H1 (cell line): ENCODE measurements around the gene ARL5C. TPM values are rescaled to one million over a fixed set of nuclear protein-coding genes. Genes with fewer than 3 reads are reported as not detected.

ENCODE experiments used
- CTCF ChIA-PET: fragments of 300-600 bp; sonication (Branson Sonifier 250); formaldehyde crosslinking; loops from one replicate; lab custom pipeline; 2021; ENCODE audit not compliant: partially characterized antibody; lab: Charles Lee
- POLR2A ChIA-PET: fragments of 300-600 bp; sonication (Branson Sonifier 250); formaldehyde crosslinking; loops from one replicate; lab custom pipeline; 2021; ENCODE audit warnings: inconsistent platforms; ENCODE audit not compliant: partially characterized antibody; lab: Charles Lee
- DNase-seq, 2 experiments: peaks; one replicate each; pipeline versions ENCODE4 v3.0.0 to v3.0.0-alpha.2; 2010 to 2022; ENCODE audit warnings: low spot score in 2 of 2, low read depth in 1 of 2, mixed read lengths in 1 of 2
- FAIRE-seq: peaks from 2 replicates; lab custom pipeline; 2011; peaks lifted over from hg19 to GRCh38; lab: Jason Lieb, UNC
- H2AFZ ChIP-seq: 2 replicates; pipeline ENCODE4 v1.8.1; 2012; ENCODE audit warnings: low read length, inconsistent platforms
- H2AK5ac ChIP-seq: 2 replicates; pipeline ENCODE4 v1.6.1; 2013; ENCODE audit warnings: low read depth, low read length
- H2BK120ac ChIP-seq: replicated peaks from 2 replicates; pipeline ENCODE3; 2013; ENCODE audit warnings: low read depth, low read length, inconsistent platforms
- H2BK12ac ChIP-seq: 2 replicates; pipeline ENCODE4 v1.6.1; 2013; ENCODE audit warnings: low read depth, low read length
- H2BK15ac ChIP-seq: 2 replicates; pipeline ENCODE4 v1.6.1; 2013; ENCODE audit warnings: low read length
- H2BK20ac ChIP-seq: 2 replicates; pipeline ENCODE4 v1.6.1; 2013; ENCODE audit warnings: low read length
- H2BK5ac ChIP-seq: 2 replicates; pipeline ENCODE4 v1.6.1; 2013; ENCODE audit warnings: low read depth, low read length
- H3K14ac ChIP-seq: 2 replicates; pipeline ENCODE4 v1.6.1; 2013; ENCODE audit warnings: inconsistent platforms; ENCODE audit not compliant: insufficient read length
- H3K18ac ChIP-seq: 2 replicates; pipeline ENCODE4 v1.6.1; 2013; ENCODE audit warnings: low read length; ENCODE audit errors: extremely low read depth
- H3K23ac ChIP-seq: 2 replicates; pipeline ENCODE4 v1.6.1; 2013; ENCODE audit warnings: inconsistent platforms; ENCODE audit not compliant: insufficient read length
- H3K23me2 ChIP-seq: 2 replicates; pipeline ENCODE4 v1.6.1; 2013; ENCODE audit warnings: low read depth, low read length
- H3K27ac ChIP-seq: 2 replicates; pipeline ENCODE4 v1.6.1; 2011; ENCODE audit warnings: low read depth, low read length, inconsistent platforms
- H3K27me3 ChIP-seq, 4 experiments: replicated peaks in 1 of 4; 1 replicate in 1 of 4; 2 replicates in 3 of 4; pipeline versions ENCODE4 v1.6.1 to v1.8.1; 2011 to 2013; ENCODE audit warnings: low read length in 3 of 4, mild to moderate bottlenecking in 3 of 4, inconsistent platforms in 2 of 4, mixed read lengths in 2 of 4, moderate library complexity in 1 of 4; ENCODE audit not compliant: control insufficient read depth in 3 of 4, insufficient read depth in 3 of 4; ENCODE audit errors: extremely low read depth in 1 of 4
- H3K36me3 ChIP-seq, 4 experiments: 2 replicates each; pipeline versions ENCODE4 v1.6.1 to v1.8.1; 2011 to 2013; ENCODE audit warnings: mild to moderate bottlenecking in 4 of 4, low read length in 3 of 4, moderate library complexity in 2 of 4, control low read depth in 1 of 4, inconsistent platforms in 1 of 4; ENCODE audit not compliant: insufficient read depth in 4 of 4, control insufficient read depth in 2 of 4
- H3K4ac ChIP-seq: replicated peaks from 2 replicates; pipeline ENCODE3; 2013; ENCODE audit warnings: low read length, low read depth, mixed read lengths, inconsistent platforms; ENCODE audit not compliant: insufficient read length
- H3K4me1 ChIP-seq, 4 experiments: replicated peaks in 1 of 4; 1 replicate in 1 of 4; 2 replicates in 3 of 4; pipeline versions ENCODE4 v1.6.1 to v1.8.1; 2011 to 2013; ENCODE audit warnings: low read length in 3 of 4, inconsistent platforms in 2 of 4, mixed read lengths in 1 of 4; ENCODE audit not compliant: insufficient read depth in 4 of 4, control insufficient read depth in 3 of 4
- H3K4me2 ChIP-seq, 2 experiments: 2 replicates each; pipeline versions ENCODE4 v1.6.1 to v1.8.1; 2011 to 2013; ENCODE audit warnings: low read depth in 2 of 2, low read length in 2 of 2, control low read depth in 1 of 2, inconsistent platforms in 1 of 2, mild to moderate bottlenecking in 1 of 2; ENCODE audit not compliant: insufficient read depth in 1 of 2
- H3K4me3 ChIP-seq, 4 experiments: fragments of 200-600, 300-600 bp in 1 of 4; sonication (generic), shearing (Covaris generic), sonication (Bioruptor Twin) in 1 of 4; 2 replicates each; pipeline versions ENCODE4 v1.5.1 to v1.8.1; 2011 to 2016; ENCODE audit warnings: low read length in 4 of 4, low read depth in 3 of 4, control low read depth in 2 of 4, inconsistent platforms in 2 of 4, mild to moderate bottlenecking in 2 of 4, mixed read lengths in 1 of 4, moderate library complexity in 1 of 4; ENCODE audit not compliant: insufficient read depth in 2 of 4; ENCODE audit errors: extremely low read depth in 1 of 4
- H3K56ac ChIP-seq: replicated peaks from 2 replicates; pipeline ENCODE3; 2013; ENCODE audit warnings: low read depth, mild to moderate bottlenecking, mixed read lengths, low read length, inconsistent platforms; ENCODE audit not compliant: insufficient read length
- H3K79me1 ChIP-seq: 2 replicates; pipeline ENCODE4 v1.6.1; 2013; ENCODE audit warnings: low read depth, low read length, control low read depth
- H3K79me2 ChIP-seq, 2 experiments: 2 replicates each; pipeline versions ENCODE4 v1.6.1 to v1.8.1; 2012 to 2013; ENCODE audit warnings: low read length in 2 of 2, mild to moderate bottlenecking in 2 of 2, inconsistent platforms in 1 of 2; ENCODE audit not compliant: insufficient read depth in 2 of 2, control insufficient read depth in 1 of 2
- H3K9ac ChIP-seq, 4 experiments: replicated peaks in 1 of 4; 1 replicate in 1 of 4; 2 replicates in 3 of 4; pipeline versions ENCODE4 v1.6.1 to v1.8.1; 2011 to 2013; ENCODE audit warnings: low read depth in 3 of 4, low read length in 3 of 4, control low read depth in 2 of 4, mild to moderate bottlenecking in 2 of 4, moderate library complexity in 2 of 4, inconsistent platforms in 1 of 4; ENCODE audit errors: extremely low read depth in 1 of 4
- H3K9me3 ChIP-seq, 2 experiments: 2 replicates each; pipeline versions ENCODE4 v1.6.1 to v1.8.1; 2012 to 2013; ENCODE audit warnings: mild to moderate bottlenecking in 2 of 2, moderate library complexity in 2 of 2, control low read depth in 1 of 2, inconsistent platforms in 1 of 2, low read depth in 1 of 2, low read length in 1 of 2, mixed read lengths in 1 of 2; ENCODE audit not compliant: insufficient read depth in 2 of 2
- H4K20me1 ChIP-seq, 2 experiments: replicated peaks in 1 of 2; 2 replicates each; pipeline versions ENCODE3 to v1.8.1; 2011 to 2013; ENCODE audit warnings: inconsistent platforms in 2 of 2, low read length in 2 of 2, mild to moderate bottlenecking in 1 of 2; ENCODE audit not compliant: insufficient read depth in 2 of 2, control insufficient read depth in 1 of 2
- H4K5ac ChIP-seq: 2 replicates; pipeline ENCODE4 v1.6.1; 2013; ENCODE audit warnings: low read length, low read depth, mixed read lengths, inconsistent platforms; ENCODE audit not compliant: insufficient read length
- H4K8ac ChIP-seq: 2 replicates; pipeline ENCODE4 v1.8.0; 2013; ENCODE audit warnings: mild to moderate bottlenecking, moderate library complexity, low read length, inconsistent platforms; ENCODE audit not compliant: insufficient read depth; ENCODE audit errors: extremely low read depth
- H4K91ac ChIP-seq: replicated peaks from 2 replicates; pipeline ENCODE3; 2013; ENCODE audit warnings: low read length, mixed read lengths, inconsistent platforms; ENCODE audit not compliant: insufficient read length
- CTCF ChIP-seq, 3 experiments: IDR thresholded peaks; 1 replicate in 2 of 3; 2 replicates in 1 of 3; pipeline versions ENCODE4 v1.5.1 to v1.6.1; 2011; ENCODE audit warnings: low read length in 3 of 3, mild to moderate bottlenecking in 3 of 3, inconsistent platforms in 2 of 3, low read depth in 1 of 3, moderate library complexity in 1 of 3; ENCODE audit not compliant: insufficient read depth in 1 of 3; ENCODE audit errors: control extremely low read depth in 1 of 3
- SIN3A ChIP-seq, 2 experiments: IDR thresholded peaks in 1 of 2; conservative IDR thresholded peaks in 1 of 2; 2 replicates each; pipeline ENCODE4 v1.6.1; 2011 to 2012; ENCODE audit warnings: low read length in 2 of 2, improper control_type of control experiment in 1 of 2, low read depth in 1 of 2, mild to moderate bottlenecking in 1 of 2
- SRF ChIP-seq: IDR thresholded peaks from 2 replicates; pipeline ENCODE4 v1.6.1; 2011; ENCODE audit warnings: mild to moderate bottlenecking, low read depth, low read length, moderate library complexity
- TAF1 ChIP-seq: IDR thresholded peaks from 2 replicates; pipeline ENCODE4 v1.6.1; 2011; ENCODE audit warnings: mild to moderate bottlenecking, low read depth, low read length
- USF2 ChIP-seq: IDR thresholded peaks from 2 replicates; pipeline ENCODE4 v1.6.1; 2011; ENCODE audit warnings: low read length, improper control_type of control experiment
- WGBS, 2 experiments: shearing (Covaris generic) in 1 of 2; methylation state at CpG; one replicate each; pipeline versions ENCODE4 v1.1.6 to v1.1.7; 2013 to 2015; ENCODE audit warnings: low lambda C conversion rate in 2 of 2, mixed read lengths in 2 of 2, inconsistent platforms in 1 of 2, low coverage in 1 of 2, missing lambda C conversion rate in 1 of 2; ENCODE audit not compliant: insufficient replicate concordance in 2 of 2, insufficient coverage in 1 of 2, insufficient read length in 1 of 2; ENCODE audit errors: extremely low coverage in 1 of 2, missing lambda C conversion rate in 1 of 2; 5-methylcytosine and 5-hydroxymethylcytosine counted together
- polyA plus RNA-seq, 7 experiments: library from polyadenylated mRNA; depleted of rRNA in 3 of 7; stranded (reverse) in 5 of 7; unstranded in 2 of 7; fragments of >200 nt in 5 of 7; fragments of 200-250 nt in 2 of 7; gene quantifications; 1 replicate in 5 of 7; 2 replicates in 1 of 7; 4 replicates in 1 of 7; pipeline versions ENCODE4 v1.2.1 to v1.2.3, GENCODE V29; 2011 to 2013; ENCODE audit warnings: missing spikeins in 2 of 7, mixed read lengths in 2 of 7
- total RNA-seq: library from RNA; stranded (reverse); fragmentation: NEBNext Ultra II Directional; extraction: Animal tissue kit (Norgen Biotek cat#: 25700); gene quantifications from 2 replicates; pipeline ENCODE4 v1.2.1, GENCODE V29; 2021

ARL5C gene
- total and polyA plus RNA-seq, 2 of the 8 experiments (the other 6 are each of a cell fraction or from before 2014, with no cell fraction given), result not detected

- ChIA-PET CTCF (interaction anchor here (1.5 to 3.5 kb wide), 2 partner anchors 13 to 36 kb away, joined by 4 to 19 read pairs; partner anchors contain the start of gene PLXDC1), POLR2A (interaction anchor here (1.5 kb wide), 1 partner anchor 16 kb away, joined by 4 read pairs; no protein-coding TSS in a partner anchor)
- Histone ChIP-seq H3K56ac (no peak overlapping the region), H3K27me3 (no peaks in the 10 kb centered on the region), H3K9me3 (no peaks in the 10 kb centered on the region), H4K91ac (no peak overlapping the region), H3K27ac (no peak overlapping the region), H3K23ac (no peak overlapping the region), H3K14ac (no peak overlapping the region), H3K4me3 (no peak overlapping the region), H2BK20ac (no peak overlapping the region), H3K18ac (no peak overlapping the region), H3K79me2 (no peaks in the 10 kb centered on the region), H3K9ac (no peak overlapping the region), H3K4ac (no peak overlapping the region), H2BK12ac (no peak overlapping the region), H3K79me1 (no peaks in the 10 kb centered on the region), H4K20me1 (no peaks in the 10 kb centered on the region), H4K5ac (no peak overlapping the region), H3K36me3 (no peaks in the 10 kb centered on the region), H3K23me2 (no peaks in the 10 kb centered on the region), H2AK5ac (no peak overlapping the region), H4K8ac (no peak overlapping the region), H3K4me1 (no peaks in the 10 kb centered on the region), H2BK15ac (no peak overlapping the region), H3K4me2 (no peak overlapping the region), H2BK5ac (no peak overlapping the region), H2BK120ac (no peak overlapping the region), H2AFZ (no peak overlapping the region)
- WGBS, 2 experiments, result 81% methylated on average over 2 of the region's 2 CpGs; no CpG with 5 or more reads in 1 of the 2 experiments
- FAIRE-seq, result no peak
- DNase-seq, result no peak
- TF ChIP-seq SRF (no peak), SIN3A (conservative IDR thresholded peaks at IDR 0.05 in 1 of 2, IDR thresholded peaks at IDR 0.05 in 1 of 2; ENCODE audit: low read depth in 1 of 2, low read length in 2 of 2) (no peak), USF2 (no peak), CTCF (IDR thresholded peaks at IDR 0.05; ENCODE audit: control extremely low read depth in 1 of 3, insufficient read depth in 1 of 3, low read depth in 1 of 3, low read length in 3 of 3) (no peak), TAF1 (no peak)
Observed at GRCh38 chr17:39139161-39139511, 26.8 kb downstream of the ARL5C start.
